Renal cortex interstitium (tissue), 11 donors: ENCODE results near the gene COA8. TPM values are rescaled to one million over a fixed set of nuclear protein-coding genes. Genes with fewer than 3 reads are reported as not detected.
"Not testable (repeated sequence)": the region's sequence is repeated elsewhere in the genome, so short reads cannot be mapped to it uniquely, and the experiment has no call there.

Source experiments
- DNase-seq, 11 donors: peaks; one replicate each; pipeline ENCODE4 v3.0.0-alpha.2; 2013; ENCODE audit warnings: low read depth in 9 of 11, low spot score in 4 of 11; ENCODE audit errors: extremely low read depth in 1 of 11
- polyA plus RNA-seq, 3 donors: library from polyadenylated mRNA; unstranded; fragments of 120-200 nt; gene quantifications; one replicate each; pipeline ENCODE4 v1.2.1, GENCODE V29; 2013; ENCODE audit not compliant: insufficient read length in 3 of 3

COA8 gene
- polyA plus RNA-seq, 3 donors: 39.7 to 41.6 (median 40.5) TPM

DNA sequence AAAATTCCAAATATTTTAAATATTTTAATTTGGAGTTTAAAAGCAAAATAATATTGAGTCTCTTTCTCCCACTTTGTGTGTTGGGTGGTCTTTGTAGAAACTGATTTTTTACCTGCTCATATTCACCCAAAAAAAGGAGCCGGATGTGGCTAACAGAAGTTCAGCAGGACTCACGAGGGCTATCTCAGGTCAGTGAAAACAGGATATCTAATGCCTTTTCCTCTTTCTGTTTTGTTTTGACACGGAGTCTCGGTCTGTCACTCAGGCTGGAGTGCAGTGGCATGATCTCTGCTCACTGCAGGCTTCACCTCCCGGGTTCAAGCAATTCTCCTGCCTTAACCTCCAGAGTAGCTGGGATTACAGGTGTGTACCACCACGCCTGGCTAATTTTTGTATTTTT, 30.8 kb downstream of the COA8 start:
- DNase-seq: no peak

DNA sequence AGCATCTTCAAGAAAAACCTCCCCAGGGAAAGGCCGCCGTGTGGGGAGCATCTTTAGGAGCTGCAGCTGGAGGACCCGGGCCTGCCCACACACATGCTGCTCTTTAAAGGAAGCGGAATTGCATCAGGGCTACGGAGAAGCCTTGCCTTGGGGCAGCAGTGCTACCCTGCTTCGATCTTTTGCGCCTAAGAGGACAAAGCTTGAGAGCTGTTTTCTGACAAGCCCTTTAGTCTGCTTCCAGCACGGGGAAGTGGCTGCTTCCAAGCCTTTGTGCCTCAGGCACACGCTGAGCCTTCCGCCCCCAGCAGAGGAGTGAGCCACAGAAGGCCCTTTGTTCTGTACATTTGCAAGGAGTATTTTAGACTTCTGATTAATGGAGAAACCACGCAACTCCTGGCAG, 31.5 kb downstream of the COA8 start:
- DNase-seq: no peak

DNA sequence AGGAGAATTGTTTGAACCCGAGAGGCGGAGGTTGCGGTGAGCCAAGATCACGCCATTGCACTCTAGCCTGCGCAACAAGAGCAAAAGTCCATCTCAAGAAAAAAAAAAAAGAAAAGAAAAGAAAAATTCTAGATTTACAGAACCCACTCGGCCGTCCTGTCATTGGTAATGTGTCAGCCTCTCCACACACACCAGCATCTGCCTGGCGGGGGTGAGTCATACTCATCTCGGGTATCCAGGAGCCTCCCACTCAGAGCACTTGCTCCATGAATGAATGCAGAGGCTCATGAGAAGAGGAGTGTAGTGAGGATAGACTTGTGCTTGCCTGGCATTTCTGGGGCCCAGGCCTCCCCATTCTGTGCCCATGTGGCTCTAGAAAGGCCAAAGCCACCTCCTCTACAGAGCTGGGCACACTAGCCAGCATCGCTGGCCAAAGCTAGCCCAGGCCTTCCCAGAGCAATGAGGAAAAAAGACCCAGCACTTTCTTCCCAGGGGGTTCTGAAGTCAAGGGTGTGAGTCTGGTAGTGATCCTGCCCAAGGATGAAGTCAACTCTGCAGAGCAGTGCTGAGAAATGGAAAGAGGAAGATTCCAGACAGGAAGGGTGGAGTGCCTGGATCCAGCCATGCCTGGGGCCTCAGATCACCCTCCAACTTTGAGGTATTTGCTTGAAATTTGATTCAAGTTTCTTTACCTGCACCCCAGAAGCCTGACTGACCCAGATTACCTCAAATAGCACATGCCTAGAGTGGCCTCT, 35.0 kb downstream of the COA8 start:
- DNase-seq: no peak

DNA sequence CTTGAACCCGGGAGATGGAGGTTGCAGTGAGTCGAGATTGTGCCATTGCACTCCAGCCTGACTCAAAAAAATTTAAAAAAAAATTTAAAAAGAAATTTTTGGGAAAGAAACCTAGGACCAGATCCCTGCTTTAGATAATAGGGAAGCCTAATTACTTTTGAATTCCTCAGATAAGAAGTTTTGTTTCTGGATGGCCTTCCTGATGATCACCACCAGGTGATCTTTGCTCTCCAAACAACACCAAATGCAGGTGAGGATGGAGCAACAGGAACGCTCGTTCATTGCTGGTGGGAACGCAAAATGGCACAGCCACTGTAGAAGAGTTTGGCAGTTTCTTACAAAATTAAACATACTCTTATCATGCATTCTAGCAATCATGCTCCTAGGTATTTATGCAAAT, 37.7 kb downstream of the COA8 start:
- DNase-seq: no peak

DNA sequence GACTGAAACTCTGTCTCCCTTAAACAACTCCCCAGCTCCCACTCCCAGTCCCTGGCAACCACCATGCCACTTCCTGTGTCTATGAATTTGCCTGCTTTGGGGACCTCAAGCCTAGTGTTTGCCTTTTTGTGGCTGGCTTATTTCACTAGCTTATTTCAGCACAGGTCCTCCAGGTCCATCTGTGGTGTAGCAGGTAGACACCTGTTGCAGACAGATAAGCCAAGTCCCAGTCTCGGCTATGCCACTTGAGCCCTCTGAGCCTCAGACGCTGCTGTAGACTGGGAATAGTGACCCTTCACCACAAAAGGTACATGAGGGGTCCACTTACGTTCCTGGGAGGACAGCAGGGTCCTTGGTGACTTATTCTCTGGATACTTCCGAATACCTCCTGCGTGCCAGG, 41.9 kb downstream of the COA8 start:
- no peak for DNase-seq

DNA sequence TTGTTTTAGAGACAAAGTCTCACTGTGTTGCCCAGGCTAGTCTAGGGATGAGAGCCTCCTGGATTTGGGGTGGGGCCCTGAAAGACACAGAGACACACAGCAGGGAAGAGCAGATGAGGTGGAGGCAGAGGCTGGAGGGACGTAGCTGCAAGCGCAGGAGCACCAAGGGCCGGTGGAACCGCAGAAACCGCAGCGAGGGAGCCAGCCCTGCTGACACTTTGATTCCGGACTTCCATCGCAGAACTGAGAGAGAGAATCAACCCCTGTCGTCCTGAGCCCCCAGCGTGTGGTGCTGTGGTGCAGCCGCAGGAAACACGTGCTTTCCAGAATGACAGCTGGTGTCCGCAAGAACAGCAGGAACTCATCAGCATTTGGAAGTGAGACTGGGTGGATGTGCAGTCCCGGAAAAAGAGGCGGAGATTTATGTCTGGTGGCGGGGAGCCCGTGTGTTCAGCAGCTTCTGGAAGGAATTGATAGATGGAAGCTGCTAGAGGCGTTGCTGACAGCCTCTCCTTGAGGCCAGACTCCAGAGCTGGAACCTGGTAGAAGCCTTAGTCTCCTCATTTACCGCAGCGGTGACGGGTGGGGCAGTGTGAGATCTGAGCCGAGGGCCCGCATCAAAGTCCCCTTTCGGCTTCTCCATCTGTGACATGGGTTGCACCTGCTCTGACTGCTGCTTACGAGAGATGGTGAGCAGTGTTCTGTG, 44.4 kb downstream of the COA8 start:
- DNase-seq: peak; percentile 80 to 94 (median 86)

DNA sequence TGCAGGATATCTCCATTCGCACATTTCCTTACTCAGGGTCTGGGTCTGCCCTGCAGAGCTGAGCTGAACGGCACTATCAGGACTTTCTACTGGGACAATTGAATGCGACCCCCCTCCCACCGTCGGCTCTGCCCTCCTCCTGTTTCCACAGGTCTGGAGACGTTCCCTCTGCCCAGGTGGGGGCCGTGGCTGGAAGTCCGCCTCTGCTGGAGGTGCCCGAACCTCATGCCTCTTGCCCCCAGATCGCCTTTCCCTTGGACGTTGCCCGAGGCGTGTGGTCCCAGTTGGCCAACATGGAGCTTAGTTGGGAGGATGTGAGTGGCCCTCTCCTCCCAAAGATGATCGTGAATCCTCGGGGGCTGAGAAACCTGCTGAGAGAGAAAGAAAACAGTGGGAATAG, 45.1 kb downstream of the COA8 start:
- DNase-seq: no peak

DNA sequence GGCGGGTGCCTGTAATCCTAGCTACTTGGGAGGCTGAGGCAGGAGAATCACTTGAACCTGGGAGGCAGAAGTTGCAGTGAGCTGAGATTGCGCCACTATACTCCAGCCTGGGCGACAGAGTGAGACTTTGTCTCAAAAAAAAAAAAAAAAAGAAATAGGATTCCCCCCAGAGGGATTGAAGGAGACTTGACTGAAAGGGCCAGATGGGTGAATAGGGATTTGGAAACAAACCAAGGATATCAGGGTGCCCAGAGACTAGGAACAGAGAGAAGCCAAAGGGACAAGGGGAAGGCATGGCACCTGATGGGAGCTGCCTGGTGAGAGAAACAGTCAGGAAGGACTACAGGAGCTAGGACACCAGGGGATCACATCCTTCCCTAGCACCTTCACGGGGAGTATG, 46.3 kb downstream of the COA8 start:
- not testable (repeated sequence) for DNase-seq

DNA sequence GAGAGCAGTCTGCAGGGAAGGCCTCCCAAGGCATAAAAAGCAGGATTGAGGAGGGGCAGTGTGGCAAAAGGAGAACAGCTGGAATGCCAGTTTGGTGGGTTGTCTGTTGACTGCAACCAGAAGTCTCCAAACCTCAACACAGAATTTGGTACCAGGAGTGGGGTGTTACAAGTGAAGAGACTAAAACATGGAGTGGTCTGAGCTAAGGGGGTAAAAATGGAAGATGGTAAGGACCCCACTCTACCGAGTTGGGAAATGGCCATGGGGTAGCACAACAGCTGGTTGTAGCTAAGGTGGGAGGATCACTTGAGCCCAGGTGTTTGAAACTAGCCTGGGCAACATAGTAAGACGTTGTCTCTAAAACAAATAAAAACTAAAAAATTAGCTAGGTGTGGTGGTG, 48.5 kb downstream of the COA8 start:
- DNase-seq: no peak

DNA sequence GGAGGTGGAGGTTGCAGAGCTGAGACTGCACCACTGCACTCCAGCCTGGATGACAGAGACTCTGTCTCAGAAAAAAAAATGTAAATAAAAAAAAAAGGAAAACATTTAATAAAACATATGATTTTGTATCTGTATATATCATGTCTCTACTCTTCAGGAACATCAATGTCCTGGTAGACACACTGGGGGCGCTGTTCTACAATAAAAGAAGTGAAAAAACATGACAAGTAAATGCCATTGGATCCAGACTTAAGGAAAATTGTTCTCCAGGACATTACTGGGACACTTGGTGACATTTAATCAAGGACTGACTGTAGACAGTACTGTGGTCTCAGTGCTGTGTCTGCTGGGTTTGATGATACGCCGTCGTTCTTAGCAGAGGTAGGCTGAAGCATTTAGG, 50.8 kb downstream of the COA8 start:
- DNase-seq: no peak

DNA sequence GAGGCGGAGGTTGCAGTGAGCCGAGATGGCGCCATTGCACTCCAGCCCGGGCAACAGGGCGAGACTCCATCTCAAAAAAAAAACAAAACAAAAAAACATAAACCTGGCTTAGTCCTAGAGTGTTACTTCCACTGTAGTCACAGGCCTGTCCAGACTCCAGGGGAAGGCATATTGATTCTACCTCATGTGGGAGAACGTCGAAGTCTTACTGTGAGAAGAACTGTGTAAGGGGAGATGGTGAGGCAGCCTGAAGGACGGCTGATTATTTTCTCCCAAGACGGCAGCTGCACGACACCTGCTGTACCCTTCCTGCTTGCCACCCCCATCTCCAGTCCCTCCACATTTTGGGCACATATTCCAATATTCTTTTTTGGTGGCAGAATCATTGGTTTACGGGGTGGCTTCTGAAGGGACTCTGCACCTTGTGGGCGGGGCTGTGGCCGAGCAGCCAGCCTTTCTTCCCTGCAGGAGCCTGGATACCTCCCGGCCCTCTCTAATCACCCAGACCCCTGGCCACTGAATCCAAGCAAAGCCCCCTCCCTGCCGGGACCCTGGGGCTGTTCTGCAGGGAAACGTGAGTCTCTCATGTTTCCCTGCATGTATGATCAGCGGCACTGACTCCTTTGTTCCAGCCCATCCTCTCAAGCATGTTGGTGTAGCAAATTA, 54.0 kb downstream of the COA8 start:
- DNase-seq: no peak

DNA sequence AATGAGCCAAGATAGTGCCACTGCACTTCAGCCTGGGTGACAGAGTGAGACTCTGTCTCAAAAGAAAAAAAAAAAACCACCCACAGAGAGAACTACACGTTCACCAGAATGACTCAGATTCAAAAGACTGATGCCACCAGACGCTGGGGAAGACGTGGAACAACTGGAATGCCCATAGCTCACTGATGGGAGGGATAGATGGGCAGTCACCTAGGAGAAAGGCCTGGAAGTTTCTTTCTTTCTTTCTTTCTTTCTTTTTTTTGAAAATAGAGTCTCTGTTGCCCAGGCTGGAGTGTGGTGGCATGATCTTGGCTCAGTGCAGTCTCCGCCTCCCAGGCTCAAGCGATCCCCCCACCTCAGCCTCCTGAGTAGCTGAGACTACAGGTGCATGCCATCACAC, 56.3 kb downstream of the COA8 start:
- no peak for DNase-seq

DNA sequence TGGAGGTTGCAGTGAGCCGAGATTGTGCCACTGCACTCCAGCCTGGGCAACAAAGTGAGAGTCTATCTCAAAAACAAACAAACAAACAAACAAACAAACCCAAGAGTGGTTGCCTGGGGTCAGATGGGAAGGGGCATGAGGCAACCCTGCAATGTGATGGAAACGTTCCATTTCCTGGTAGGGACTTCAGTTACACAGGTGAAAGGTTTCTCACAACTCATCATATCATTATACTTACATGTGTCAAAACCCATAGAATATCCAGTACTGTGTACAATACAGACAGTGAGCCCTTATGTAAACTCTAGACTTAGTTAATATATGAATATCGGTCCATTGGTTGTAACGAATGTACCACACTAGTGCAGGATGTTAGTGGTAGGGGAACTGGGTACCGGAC, 59.1 kb downstream of the COA8 start:
- no peak for DNase-seq

DNA sequence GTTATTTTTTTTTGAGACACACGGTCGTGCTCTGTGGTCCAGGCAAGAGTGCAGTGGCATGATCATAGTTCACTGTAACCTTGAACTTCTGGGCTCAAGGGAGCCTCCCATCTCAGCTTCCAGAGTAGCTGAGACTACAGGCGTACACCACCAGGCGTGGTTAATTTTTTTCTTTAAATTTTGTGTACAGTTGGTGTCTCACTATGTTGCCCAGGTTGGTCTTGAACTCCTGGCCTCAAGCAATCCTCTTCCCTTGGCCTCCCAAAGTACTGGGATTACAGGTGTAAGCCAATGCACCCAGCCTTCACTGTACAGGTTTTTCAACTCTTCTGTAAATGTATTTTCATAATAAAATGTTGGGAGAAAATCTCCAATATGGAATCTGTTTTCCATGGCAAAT, 60.5 kb downstream of the COA8 start:
- no peak for DNase-seq

DNA sequence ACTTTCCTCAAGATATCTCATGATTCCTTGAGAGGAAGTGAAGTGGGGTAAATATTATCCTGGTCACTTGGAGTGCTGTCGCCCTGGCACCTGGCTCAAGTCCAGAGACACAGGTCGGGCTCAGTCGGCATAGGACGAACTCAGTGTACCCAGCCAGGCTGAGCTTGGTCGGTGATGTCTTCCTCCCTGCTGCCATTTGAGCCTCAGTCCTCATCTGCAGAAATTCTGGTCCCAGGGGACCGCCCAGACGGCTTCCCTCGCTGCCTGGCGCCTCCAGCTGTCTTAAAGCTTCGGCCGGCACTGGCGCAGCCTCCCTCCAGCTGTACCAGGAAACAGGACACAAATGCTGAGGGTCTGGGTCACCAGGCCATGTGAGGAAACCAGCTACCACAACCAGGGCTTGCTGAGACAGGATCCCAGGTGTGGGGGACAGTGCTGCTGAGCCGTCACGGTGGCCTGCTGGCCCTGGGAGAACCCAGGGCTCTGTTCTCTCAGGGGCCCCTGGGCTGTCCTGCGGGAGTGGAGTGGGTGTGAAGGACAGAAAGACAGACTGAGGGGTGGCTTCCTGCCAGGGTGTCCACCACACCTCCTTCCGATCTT, 61.2 kb downstream of the COA8 start:
- no peak for DNase-seq

DNA sequence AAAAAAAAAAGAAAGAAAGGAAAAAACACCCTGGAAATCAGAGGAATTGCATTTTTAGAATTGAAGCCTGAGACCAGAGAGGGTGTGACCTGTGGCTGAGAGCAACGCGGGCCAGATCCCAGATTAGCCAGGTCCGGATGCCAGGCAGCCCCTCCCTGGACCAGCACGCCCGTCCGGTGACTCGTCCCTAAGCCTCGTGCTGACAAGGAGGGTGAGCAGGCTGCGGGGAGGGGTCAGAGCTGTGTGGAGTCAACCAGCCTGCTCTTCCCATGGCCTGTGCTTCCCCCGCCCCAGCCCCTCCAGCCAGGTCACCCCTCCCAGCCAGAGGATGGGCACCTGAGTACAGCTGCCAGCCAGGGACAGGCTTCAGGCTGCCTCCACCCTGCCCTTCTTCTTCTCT, 62.1 kb downstream of the COA8 start:
- DNase-seq: no peak

DNA sequence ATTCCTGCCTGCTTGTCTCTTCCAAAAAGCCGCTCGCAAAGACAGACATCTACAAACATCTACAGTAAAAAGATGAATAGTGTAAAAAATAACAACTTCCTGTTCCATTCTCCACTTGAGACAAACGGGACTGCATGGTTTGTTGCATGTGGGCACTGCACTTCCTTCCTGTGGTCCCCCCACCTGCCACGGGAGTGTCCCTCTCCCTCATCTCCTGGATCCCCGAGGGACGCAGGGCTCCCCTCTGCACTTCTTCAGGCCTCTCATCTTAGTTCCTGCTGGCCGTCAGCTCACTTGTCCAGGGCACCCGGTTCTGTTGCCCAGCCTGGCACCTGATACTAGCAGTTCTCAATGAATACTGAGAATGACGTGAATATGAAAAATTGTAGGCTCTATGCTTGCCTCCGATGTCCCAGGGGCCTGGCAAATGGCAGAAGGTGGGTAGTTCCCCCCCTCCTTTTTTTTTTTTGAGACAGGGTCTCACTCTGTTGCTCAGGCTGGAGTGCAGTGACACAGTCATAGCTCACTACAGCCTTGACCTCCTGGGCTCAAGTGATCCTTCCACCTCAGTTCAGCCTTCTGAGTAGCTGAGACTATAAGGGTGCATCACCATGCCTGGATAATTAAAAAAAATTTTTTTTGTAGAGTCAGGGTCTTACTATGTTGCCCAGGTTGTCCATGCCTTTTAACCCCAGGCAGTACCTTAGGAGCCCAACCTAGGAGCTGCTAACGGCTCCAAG, 62.8 kb downstream of the COA8 start:
- no peak for DNase-seq

DNA sequence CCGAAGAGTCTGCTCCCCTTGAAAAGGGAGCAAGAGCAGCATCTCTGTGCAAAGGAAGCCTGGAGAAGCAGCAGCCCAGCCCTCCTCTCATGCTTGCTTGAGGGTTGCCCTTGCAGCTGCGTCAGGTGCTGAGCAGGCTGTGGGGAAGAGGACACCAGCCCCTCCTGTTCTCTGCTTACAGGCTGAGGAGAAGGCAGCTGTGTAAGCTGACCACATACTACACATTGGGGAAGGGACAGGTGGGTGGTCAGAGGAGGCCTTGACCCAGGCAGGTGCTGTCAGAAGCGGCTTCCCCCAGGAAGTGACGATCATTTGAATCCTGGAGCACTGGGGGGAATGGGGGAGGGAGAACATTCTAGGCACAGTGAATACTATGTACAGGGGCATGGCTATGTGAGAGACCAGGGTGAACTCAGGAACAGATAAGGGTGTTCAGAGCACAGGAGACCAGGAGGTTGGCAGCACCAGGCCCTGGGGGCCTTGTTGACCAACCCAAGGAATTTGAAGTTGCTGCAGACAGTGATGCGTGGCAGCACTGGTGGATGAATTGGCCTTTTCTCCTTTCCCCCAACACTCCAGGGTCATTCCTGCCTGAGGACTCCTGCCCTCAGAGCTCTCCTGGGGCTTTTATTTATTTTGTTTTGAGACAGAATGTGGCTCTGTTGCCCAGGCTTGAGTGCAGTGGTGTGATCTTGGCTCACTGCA, 63.5 kb downstream of the COA8 start:
- no peak for DNase-seq
